ENCODE results near the gene DRAP1.

- no peak for TF ChIP-seq ZNF274 (IDR thresholded peaks at IDR 0.05; ENCODE audit: low read depth, low read length)
- TF ChIP-seq YY1 (IDR thresholded peaks at IDR 0.05; ENCODE audit: insufficient read depth, insufficient read length) = no peak
Observed at GRCh38 chr11:65873318-65874156, 45.7 kb upstream of the DRAP1 start.
